SK-N-SH treated with all-trans-retinoic acid at 6 μM for 48 hours (cell line): ENCODE data around the gene SLC50A1.
"Not testable (repeated sequence)": the region's sequence is repeated elsewhere in the genome, so short reads cannot be mapped to it uniquely, and the experiment has no call there.

Experiments used
- BACH2 ChIP-seq: fragments of 250-450 bp; sonication (Bioruptor Pico); IDR thresholded peaks from 2 replicates; pipeline ENCODE4 v1.9.0; 2021; ENCODE audit warnings: mild to moderate bottlenecking, borderline replicate concordance
- CREB5 ChIP-seq: fragments of 250-450 bp; sonication (Bioruptor Pico); IDR thresholded peaks from 2 replicates; pipeline ENCODE4 v1.5.1; 2020; ENCODE audit warnings: low read depth, mild to moderate bottlenecking, moderate library complexity
- CSDC2 ChIP-seq: fragments of 250-450 bp; sonication (Bioruptor Pico); IDR thresholded peaks from 2 replicates; pipeline ENCODE4 v1.5.0; 2020; ENCODE audit warnings: mild to moderate bottlenecking, moderate library complexity
- OSR1 ChIP-seq: fragments of 250-450 bp; sonication (Bioruptor Pico); IDR thresholded peaks from 2 replicates; pipeline ENCODE4 v1.8.0; 2022; ENCODE audit warnings: moderate library complexity, mild to moderate bottlenecking, inconsistent platforms
- TCF4 ChIP-seq: fragments of 250-450 bp; sonication (Bioruptor Pico); IDR thresholded peaks from 2 replicates; pipeline ENCODE4 v1.8.0; 2021; ENCODE audit warnings: mild to moderate bottlenecking, moderate library complexity, borderline replicate concordance
- ZFP30 ChIP-seq: fragments of 450-650 bp; formaldehyde crosslinking; IDR thresholded peaks from 2 replicates; pipeline ENCODE4 v1.5.0; 2022; ENCODE audit warnings: mild to moderate bottlenecking, moderate library complexity
- TF ChIP-seq, protein P1 (sequence below): fragments of 250-450 bp; sonication (Bioruptor Pico); IDR thresholded peaks from 2 replicates; pipeline ENCODE4 v1.5.1; 2021; ENCODE audit warnings: mild to moderate bottlenecking, moderate library complexity
- TF ChIP-seq, protein P2 (sequence below): fragments of 250-450 bp; sonication (Bioruptor Pico); IDR thresholded peaks from 2 replicates; pipeline ENCODE4 v1.8.0; 2020; ENCODE audit warnings: mild to moderate bottlenecking, moderate library complexity, borderline replicate concordance

- not testable (repeated sequence) for TF ChIP-seq TCF4 (CRISPR knock-in tag); CSDC2 (CRISPR knock-in tag); CREB5; OSR1; ZFP30 (CRISPR knock-in tag); BACH2 (CRISPR knock-in tag)
- TF ChIP-seq, protein P1, sequence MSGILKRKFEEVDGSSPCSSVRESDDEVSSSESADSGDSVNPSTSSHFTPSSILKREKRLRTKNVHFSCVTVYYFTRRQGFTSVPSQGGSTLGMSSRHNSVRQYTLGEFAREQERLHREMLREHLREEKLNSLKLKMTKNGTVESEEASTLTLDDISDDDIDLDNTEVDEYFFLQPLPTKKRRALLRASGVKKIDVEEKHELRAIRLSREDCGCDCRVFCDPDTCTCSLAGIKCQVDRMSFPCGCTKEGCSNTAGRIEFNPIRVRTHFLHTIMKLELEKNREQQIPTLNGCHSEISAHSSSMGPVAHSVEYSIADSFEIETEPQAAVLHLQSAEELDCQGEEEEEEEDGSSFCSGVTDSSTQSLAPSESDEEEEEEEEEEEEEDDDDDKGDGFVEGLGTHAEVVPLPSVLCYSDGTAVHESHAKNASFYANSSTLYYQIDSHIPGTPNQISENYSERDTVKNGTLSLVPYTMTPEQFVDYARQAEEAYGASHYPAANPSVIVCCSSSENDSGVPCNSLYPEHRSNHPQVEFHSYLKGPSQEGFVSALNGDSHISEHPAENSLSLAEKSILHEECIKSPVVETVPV (CRISPR knock-in tag) = not testable (repeated sequence)
- TF ChIP-seq, protein P2, sequence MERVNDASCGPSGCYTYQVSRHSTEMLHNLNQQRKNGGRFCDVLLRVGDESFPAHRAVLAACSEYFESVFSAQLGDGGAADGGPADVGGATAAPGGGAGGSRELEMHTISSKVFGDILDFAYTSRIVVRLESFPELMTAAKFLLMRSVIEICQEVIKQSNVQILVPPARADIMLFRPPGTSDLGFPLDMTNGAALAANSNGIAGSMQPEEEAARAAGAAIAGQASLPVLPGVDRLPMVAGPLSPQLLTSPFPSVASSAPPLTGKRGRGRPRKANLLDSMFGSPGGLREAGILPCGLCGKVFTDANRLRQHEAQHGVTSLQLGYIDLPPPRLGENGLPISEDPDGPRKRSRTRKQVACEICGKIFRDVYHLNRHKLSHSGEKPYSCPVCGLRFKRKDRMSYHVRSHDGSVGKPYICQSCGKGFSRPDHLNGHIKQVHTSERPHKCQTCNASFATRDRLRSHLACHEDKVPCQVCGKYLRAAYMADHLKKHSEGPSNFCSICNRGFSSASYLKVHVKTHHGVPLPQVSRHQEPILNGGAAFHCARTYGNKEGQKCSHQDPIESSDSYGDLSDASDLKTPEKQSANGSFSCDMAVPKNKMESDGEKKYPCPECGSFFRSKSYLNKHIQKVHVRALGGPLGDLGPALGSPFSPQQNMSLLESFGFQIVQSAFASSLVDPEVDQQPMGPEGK = not testable (repeated sequence)
These were observed 28.1 kb downstream of the SLC50A1 start for GRCh38 chr1:155163785-155164184.
